Measurements from ENCODE around the gene LHX5. TPM values are rescaled to one million over a fixed set of nuclear protein-coding genes. Genes with fewer than 3 reads are reported as not detected.
"Not testable (repeated sequence)": the region's sequence is repeated elsewhere in the genome, so short reads cannot be mapped to it uniquely, and the experiment has no call there.

Gene LHX5
- total and polyA plus RNA-seq, 10 donors, result not detected

GRCh38 chr12:113497693-113498092 is 26.0 kb upstream of the LHX5 start:
- Histone ChIP-seq H3K9me3 (no peaks in the 10 kb centered on the region), H3K4me1 (no peaks in the 10 kb centered on the region), H3K27me3 (replicated peaks in 1 of 7) (peaks cover 6 to 84% (median 25%) of the 10 kb centered on the region in 7 donors), H3K4me3 (no peak overlapping the region), H3K36me3 (no peaks in the 10 kb centered on the region), H3K27ac (no peak overlapping the region)
- TF ChIP-seq POLR2A (IDR thresholded peaks at IDR 0.05) (no peak), POLR2AphosphoS5 (IDR thresholded peaks at IDR 0.05) (no peak)
- TF ChIP-seq, protein P1, sequence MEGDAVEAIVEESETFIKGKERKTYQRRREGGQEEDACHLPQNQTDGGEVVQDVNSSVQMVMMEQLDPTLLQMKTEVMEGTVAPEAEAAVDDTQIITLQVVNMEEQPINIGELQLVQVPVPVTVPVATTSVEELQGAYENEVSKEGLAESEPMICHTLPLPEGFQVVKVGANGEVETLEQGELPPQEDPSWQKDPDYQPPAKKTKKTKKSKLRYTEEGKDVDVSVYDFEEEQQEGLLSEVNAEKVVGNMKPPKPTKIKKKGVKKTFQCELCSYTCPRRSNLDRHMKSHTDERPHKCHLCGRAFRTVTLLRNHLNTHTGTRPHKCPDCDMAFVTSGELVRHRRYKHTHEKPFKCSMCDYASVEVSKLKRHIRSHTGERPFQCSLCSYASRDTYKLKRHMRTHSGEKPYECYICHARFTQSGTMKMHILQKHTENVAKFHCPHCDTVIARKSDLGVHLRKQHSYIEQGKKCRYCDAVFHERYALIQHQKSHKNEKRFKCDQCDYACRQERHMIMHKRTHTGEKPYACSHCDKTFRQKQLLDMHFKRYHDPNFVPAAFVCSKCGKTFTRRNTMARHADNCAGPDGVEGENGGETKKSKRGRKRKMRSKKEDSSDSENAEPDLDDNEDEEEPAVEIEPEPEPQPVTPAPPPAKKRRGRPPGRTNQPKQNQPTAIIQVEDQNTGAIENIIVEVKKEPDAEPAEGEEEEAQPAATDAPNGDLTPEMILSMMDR (IDR thresholded peaks at IDR 0.05 in 8 of 11, conservative IDR thresholded peaks at IDR 0.05 in 3 of 11), result no peak
- WGBS, 5 donors, result 58 to 83% (median 61%) methylated on average over 7 of the region's 7 CpGs
- intact Hi-C loops (cut with DNase I; ENCODE audit: low total_unique reads), result no loop called here
- no peak for DNase-seq

- H3K9me3 ChIP-seq; H3K4me1 ChIP-seq; H3K27ac ChIP-seq; H3K36me3 ChIP-seq; intact Hi-C loops (cut with DNase I; ENCODE audit: low total_unique reads); DNase-seq; H3K4me3 ChIP-seq: not testable (repeated sequence)
- H3K27me3 ChIP-seq (replicated peaks in 1 of 7), result peaks cover 6 to 77% (median 23%) of the 10 kb centered on the region in 7 donors
- 89 to 96% (median 92%) methylated on average over 6 of the region's 6 CpGs for WGBS, 5 donors
Observed at GRCh38 chr12:113495941-113496340, 24.3 kb upstream of the LHX5 start.

- H3K9me3 ChIP-seq, result peaks cover 0 to 5% (median 0%) of the 10 kb centered on the region in 8 donors
- no peak for DNase-seq
- no peak overlapping the region for H3K27ac ChIP-seq
- no peaks in the 10 kb centered on the region for H3K36me3 ChIP-seq
- intact Hi-C loops (cut with DNase I; ENCODE audit: low total_unique reads), result no loop called here
- no peak overlapping the region for H3K4me3 ChIP-seq
- H3K4me1 ChIP-seq, result no peaks in the 10 kb centered on the region
- WGBS, 5 donors, result 74 to 90% (median 82%) methylated on average over 3 of the region's 3 CpGs
- peaks cover 0 to 81% (median 12%) of the 10 kb centered on the region in 7 donors for H3K27me3 ChIP-seq (replicated peaks in 1 of 7)
- TF ChIP-seq POLR2A (IDR thresholded peaks at IDR 0.05) (no peak), POLR2AphosphoS5 (IDR thresholded peaks at IDR 0.05) (no peak)
- TF ChIP-seq, protein P1 (IDR thresholded peaks at IDR 0.05 in 8 of 11, conservative IDR thresholded peaks at IDR 0.05 in 3 of 11), result no peak
Observed at GRCh38 chr12:113488322-113488721, 16.7 kb upstream of the LHX5 start.

- DNase-seq, result no peak
- 39 to 46% (median 39%) methylated on average over 4 of the region's 4 CpGs for WGBS, 5 donors
- no peak for TF ChIP-seq POLR2AphosphoS5 (IDR thresholded peaks at IDR 0.05)
- no peak for TF ChIP-seq POLR2A (IDR thresholded peaks at IDR 0.05)
- no peaks in the 10 kb centered on the region for H3K9me3 ChIP-seq
- H3K27me3 ChIP-seq (replicated peaks in 1 of 7), result peaks cover 0 to 86% (median 15%) of the 10 kb centered on the region in 7 donors
- no peak overlapping the region for H3K4me3 ChIP-seq
- H3K27ac ChIP-seq, result no peak overlapping the region
- H3K4me1 ChIP-seq, result no peaks in the 10 kb centered on the region
- no peaks in the 10 kb centered on the region for H3K36me3 ChIP-seq
- intact Hi-C loops (cut with DNase I; ENCODE audit: low total_unique reads), result no loop called here
Observed at GRCh38 chr12:113486722-113487121, 15.1 kb upstream of the LHX5 start.

GRCh38 chr12:113485330-113485729 is 13.7 kb upstream of the LHX5 start:
- intact Hi-C loops (cut with DNase I; ENCODE audit: low total_unique reads), result no loop called here
- TF ChIP-seq POLR2A (IDR thresholded peaks at IDR 0.05), result no peak
- TF ChIP-seq POLR2AphosphoS5 (IDR thresholded peaks at IDR 0.05), result no peak
- TF ChIP-seq, protein P1 (IDR thresholded peaks at IDR 0.05 in 8 of 11, conservative IDR thresholded peaks at IDR 0.05 in 3 of 11), result no peak
- DNase-seq, result no peak
- Histone ChIP-seq H3K9me3 (no peaks in the 10 kb centered on the region), H3K4me1 (no peaks in the 10 kb centered on the region), H3K27ac (no peak overlapping the region), H3K27me3 (replicated peaks in 1 of 7) (peaks cover 0 to 91% (median 28%) of the 10 kb centered on the region in 7 donors), H3K36me3 (no peaks in the 10 kb centered on the region), H3K4me3 (no peak overlapping the region)
- WGBS, 5 donors, result 0 to 6% (median 3%) methylated on average over 2 of the region's 2 CpGs

All from spleen (tissue), 11 donors.